ENCODE results near the gene SEC22A.
"Not testable (repeated sequence)": the region's sequence is repeated elsewhere in the genome, so short reads cannot be mapped to it uniquely, and the experiment has no call there.

Gene SEC22A

DNA sequence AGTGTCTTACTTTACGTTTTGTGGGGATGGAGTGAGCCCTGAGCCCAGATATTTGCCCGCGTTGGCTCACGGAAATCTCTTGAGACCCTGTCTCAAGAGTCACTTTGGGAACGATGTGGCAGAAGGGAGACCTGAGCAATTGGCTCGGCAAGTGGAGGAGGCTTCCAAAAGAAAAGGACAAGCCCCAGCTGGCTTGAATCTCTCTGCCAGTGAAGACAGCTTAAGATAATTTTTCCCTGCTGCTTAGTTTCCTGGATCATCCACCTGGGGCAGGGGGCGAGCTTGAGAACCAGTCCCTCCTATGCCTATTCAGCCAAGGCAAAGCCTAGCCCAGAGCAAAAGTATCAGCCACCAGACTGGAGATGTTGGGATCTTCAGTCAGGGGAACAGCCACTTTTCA lies 708 bp downstream of the SEC22A start:
- H2AFZ ChIP-seq = peak overlapping the region; percentile 98
- peaks cover 9% of the 10 kb centered on the region for H3K79me2 ChIP-seq
- peak overlapping the region; percentile 94 for H3K4me3 ChIP-seq (ENCODE audit: low read depth, low read length)
- peak overlapping the region; percentile 84 for H3K27ac ChIP-seq
- peak overlapping the region; percentile 97 for H3K4me2 ChIP-seq (ENCODE audit: low read length)
- H3K36me3 ChIP-seq (ENCODE audit: control insufficient read depth, insufficient read depth, low read length) = no peaks in the 10 kb centered on the region
- peaks cover 3% of the 10 kb centered on the region for H3K4me1 ChIP-seq
- no peaks in the 10 kb centered on the region for H3K9me3 ChIP-seq (ENCODE audit: control insufficient read depth, low read length)
- no peaks in the 10 kb centered on the region for H3K27me3 ChIP-seq (ENCODE audit: control insufficient read depth, insufficient read depth, low read length)
- TF ChIP-seq, protein P1, sequence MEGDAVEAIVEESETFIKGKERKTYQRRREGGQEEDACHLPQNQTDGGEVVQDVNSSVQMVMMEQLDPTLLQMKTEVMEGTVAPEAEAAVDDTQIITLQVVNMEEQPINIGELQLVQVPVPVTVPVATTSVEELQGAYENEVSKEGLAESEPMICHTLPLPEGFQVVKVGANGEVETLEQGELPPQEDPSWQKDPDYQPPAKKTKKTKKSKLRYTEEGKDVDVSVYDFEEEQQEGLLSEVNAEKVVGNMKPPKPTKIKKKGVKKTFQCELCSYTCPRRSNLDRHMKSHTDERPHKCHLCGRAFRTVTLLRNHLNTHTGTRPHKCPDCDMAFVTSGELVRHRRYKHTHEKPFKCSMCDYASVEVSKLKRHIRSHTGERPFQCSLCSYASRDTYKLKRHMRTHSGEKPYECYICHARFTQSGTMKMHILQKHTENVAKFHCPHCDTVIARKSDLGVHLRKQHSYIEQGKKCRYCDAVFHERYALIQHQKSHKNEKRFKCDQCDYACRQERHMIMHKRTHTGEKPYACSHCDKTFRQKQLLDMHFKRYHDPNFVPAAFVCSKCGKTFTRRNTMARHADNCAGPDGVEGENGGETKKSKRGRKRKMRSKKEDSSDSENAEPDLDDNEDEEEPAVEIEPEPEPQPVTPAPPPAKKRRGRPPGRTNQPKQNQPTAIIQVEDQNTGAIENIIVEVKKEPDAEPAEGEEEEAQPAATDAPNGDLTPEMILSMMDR (IDR thresholded peaks at IDR 0.05) = no peak
- H3K9ac ChIP-seq = peak overlapping the region; percentile 96

DNA sequence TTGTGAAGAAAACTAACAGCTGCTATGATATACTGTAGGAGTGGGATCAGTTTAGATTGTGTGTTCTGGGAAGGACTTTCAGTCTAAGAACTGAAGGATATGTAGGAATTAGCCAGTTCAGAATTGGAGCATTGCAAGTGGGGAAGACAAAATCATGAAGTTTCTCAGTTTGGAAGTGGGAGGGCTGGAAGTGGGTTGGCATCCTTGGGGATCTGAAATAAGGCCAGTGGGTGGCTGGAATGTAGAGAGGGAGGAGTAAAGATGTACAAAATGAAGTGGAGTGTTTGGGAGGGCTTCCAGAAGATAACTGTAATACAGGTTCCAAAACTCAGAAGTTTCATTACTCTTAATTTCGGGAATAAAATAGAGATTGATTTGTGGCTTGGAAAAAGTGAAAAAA lies 17.2 kb downstream of the SEC22A start:
- Histone ChIP-seq H3K4me1 (no peaks in the 10 kb centered on the region), H3K4me2 (ENCODE audit: low read length) (no peak overlapping the region), H3K79me2 (peaks cover 3% of the 10 kb centered on the region), H3K36me3 (ENCODE audit: control insufficient read depth, insufficient read depth, low read length) (no peaks in the 10 kb centered on the region), H3K9me3 (ENCODE audit: control insufficient read depth, low read length) (no peaks in the 10 kb centered on the region), H3K4me3 (ENCODE audit: low read depth, low read length) (no peak overlapping the region), H3K27ac (no peak overlapping the region), H3K27me3 (ENCODE audit: control insufficient read depth, insufficient read depth, low read length) (no peaks in the 10 kb centered on the region), H3K9ac (no peak overlapping the region), H2AFZ (no peak overlapping the region)
- TF ChIP-seq, protein P1 (IDR thresholded peaks at IDR 0.05) = no peak

- not testable (repeated sequence) for H3K4me2 ChIP-seq (ENCODE audit: low read length); H3K4me3 ChIP-seq (ENCODE audit: low read depth, low read length); H3K27me3 ChIP-seq (ENCODE audit: control insufficient read depth, insufficient read depth, low read length); H3K27ac ChIP-seq; H3K9me3 ChIP-seq (ENCODE audit: control insufficient read depth, low read length); H3K9ac ChIP-seq; H2AFZ ChIP-seq; H3K79me2 ChIP-seq; H3K4me1 ChIP-seq; H3K36me3 ChIP-seq (ENCODE audit: control insufficient read depth, insufficient read depth, low read length)
Measured at GRCh38 chr3:123221369-123221768, 19.6 kb downstream of the SEC22A start.

DNA sequence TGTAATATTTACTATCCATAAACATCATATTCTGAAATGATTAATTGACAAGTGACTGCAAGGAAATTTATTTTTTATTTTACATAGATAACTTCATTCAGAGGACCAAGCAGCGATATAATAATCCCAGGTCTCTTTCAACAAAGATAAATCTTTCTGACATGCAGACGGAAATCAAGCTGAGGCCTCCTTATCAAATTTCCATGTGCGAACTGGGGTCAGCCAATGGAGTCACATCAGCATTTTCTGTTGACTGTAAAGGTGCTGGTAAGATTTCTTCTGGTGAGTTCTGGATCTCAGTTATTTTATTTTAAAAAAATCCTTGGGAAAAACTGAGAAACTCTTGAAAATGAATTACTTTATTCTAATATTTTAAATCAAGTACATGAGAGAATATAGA lies 23.3 kb downstream of the SEC22A start:
- Histone ChIP-seq H2AFZ (no peak overlapping the region), H3K27ac (no peak overlapping the region), H3K9ac (no peak overlapping the region), H3K36me3 (ENCODE audit: control insufficient read depth, insufficient read depth, low read length) (no peaks in the 10 kb centered on the region), H3K4me1 (no peaks in the 10 kb centered on the region), H3K79me2 (no peaks in the 10 kb centered on the region), H3K9me3 (ENCODE audit: control insufficient read depth, low read length) (no peaks in the 10 kb centered on the region), H3K4me3 (ENCODE audit: low read depth, low read length) (no peak overlapping the region), H3K27me3 (ENCODE audit: control insufficient read depth, insufficient read depth, low read length) (no peaks in the 10 kb centered on the region), H3K4me2 (ENCODE audit: low read length) (no peak overlapping the region)
- TF ChIP-seq, protein P1 (IDR thresholded peaks at IDR 0.05) = no peak

- Histone ChIP-seq H2AFZ (no peak overlapping the region), H3K36me3 (ENCODE audit: control insufficient read depth, insufficient read depth, low read length) (no peaks in the 10 kb centered on the region), H3K4me3 (ENCODE audit: low read depth, low read length) (no peak overlapping the region), H3K4me2 (ENCODE audit: low read length) (no peak overlapping the region), H3K9me3 (ENCODE audit: control insufficient read depth, low read length) (no peaks in the 10 kb centered on the region), H3K27me3 (ENCODE audit: control insufficient read depth, insufficient read depth, low read length) (no peaks in the 10 kb centered on the region), H3K27ac (no peak overlapping the region), H3K9ac (no peak overlapping the region), H3K79me2 (no peaks in the 10 kb centered on the region), H3K4me1 (no peaks in the 10 kb centered on the region)
- TF ChIP-seq, protein P1 (IDR thresholded peaks at IDR 0.05) = no peak
Measured at GRCh38 chr3:123226549-123226948, 24.8 kb downstream of the SEC22A start.
